Right forelimb (tissue), 1 donor: ENCODE results near the gene CFAP58.

Source experiments
- DNase-seq: peaks from one replicate; pipeline ENCODE4 v3.0.0-alpha.2; 2018

CFAP58 gene

DNA sequence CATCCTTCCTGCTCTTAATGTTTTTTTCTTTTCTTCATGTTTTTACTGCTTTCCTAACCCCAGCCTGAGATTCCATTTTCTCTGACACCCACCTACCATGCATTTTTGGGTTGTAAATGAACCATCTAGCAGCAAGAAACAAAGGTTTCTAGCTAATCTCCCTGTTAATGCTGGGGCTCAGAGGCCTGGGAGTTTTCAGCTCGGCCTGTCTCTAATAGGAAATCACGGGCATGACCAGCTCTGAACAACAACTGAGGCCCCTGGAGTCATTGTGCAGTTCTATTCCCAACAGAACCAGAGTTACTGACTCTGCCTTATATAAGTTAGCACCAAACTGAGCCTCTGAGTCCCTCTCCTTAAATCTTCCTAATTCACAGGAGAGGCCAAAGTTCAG is 134.8 kb downstream of the CFAP58 start:
- DNase-seq, result no peak

DNA sequence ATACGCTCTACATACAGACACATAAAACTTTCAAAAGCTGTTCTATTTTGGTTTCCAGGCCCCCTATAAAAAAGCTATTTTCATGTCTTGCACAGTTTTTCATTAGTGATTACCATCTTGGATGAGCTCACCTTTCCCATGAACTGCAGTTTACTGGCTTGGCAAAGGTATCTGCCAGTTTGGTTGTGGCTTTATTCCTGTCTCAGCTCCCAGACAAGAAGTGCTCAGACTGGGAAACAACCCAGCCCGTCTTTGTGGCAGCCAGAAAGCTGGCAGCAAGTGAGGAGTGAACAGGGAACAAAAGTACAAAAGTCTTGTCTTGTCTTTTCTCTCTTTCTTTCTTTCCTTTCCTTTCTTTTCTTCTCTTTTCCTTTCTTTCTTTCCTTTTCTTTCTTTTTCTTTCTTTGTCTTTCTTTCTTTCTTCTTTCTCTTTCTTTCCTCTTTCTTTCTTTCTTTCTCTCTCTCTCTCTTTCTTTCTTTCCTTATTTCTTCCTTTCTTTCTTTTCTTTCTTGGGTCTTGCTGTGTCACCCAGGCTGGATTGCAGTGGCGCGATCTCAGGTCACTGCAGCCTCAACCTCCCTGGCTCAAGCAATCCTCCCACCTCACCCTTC is 138.8 kb downstream of the CFAP58 start:
- DNase-seq, result no peak

DNA sequence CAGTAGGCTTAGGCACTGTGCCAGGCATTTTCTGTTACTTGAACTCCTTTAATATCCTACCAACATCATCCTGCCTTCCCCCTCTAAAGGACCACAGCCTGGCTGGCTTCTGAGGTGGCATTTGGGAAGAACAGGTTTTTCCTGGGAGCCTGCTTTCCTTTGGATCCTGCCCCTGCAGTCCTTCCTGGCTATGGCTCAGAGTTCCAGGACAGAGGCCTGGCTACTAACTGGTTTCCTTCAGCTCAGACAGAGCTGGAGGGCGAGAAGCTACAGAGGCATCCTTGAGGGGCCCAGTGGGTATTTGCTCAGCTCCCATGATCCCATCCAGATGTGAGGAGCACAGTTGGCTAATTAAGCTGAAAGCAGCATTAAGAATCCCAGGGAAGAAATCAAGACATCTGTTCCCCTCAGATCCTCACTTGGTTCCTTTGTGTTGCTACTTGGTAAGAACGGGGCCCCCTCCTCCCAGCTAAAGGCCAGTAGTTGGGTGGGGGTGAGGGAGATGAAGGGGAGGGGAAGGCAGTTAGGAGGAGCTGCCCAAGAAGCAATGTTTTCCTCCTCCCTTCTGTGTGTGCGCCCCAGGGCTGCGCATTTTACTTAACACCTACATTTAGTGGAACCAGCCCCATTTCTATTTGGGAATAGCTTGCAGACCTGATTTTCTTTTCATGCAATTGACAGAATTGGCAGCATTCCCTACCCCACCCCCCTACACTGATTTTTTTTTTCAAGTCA is 144.9 kb downstream of the CFAP58 start:
- DNase-seq, result no peak

DNA sequence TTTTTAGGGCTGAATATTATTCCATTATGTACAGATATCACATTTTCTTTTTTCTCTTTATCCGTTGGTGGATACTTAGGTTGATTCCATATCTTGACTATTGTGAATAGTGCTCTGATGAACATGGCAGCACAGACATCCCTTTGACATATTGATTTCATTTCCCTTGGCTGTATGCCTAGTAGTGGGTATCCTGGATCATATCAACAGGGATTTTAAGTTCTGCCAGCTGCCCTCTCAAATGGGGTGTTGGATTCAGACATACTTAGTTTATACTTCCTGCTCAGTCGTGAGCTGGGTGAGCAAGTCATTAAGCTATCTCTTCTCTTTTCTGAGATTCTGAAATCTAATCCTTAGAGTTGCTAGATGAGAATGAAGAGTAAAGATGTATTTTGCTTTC is 147.8 kb downstream of the CFAP58 start:
- DNase-seq, result no peak

DNA sequence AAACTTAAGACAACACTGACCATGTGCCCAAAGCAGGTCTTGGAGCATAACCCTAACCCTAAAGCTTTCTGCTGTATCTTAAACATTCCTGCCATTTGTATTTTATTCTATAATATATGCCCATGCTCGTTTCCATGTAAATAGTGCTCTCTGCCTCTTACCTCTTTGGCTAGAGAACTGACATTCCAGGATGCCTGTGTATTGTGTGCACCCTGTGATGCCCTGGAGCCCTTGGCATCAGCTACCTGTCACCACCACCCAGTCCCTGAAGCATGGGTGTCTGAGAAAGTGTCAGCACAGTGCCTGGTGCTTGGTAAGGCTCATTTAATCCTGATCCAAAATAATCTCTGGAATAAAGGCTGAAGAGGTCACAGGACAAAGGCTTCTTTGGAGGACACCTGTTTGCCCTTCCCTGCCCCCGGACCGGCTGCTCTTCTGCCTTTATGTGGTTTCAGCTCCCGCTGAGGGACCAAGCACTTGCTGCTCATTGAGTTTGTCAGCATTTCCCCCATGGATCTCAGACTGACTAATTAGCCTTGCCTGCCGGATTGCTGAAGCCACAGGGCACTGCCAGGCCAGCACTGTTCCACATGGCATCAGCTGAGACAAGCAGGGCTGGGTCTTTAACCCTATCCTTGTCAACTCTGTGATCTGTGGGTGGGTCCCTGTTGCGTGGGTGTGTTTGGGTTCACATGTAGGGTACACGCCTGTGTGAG is 148.4 kb downstream of the CFAP58 start:
- DNase-seq, result no peak

DNA sequence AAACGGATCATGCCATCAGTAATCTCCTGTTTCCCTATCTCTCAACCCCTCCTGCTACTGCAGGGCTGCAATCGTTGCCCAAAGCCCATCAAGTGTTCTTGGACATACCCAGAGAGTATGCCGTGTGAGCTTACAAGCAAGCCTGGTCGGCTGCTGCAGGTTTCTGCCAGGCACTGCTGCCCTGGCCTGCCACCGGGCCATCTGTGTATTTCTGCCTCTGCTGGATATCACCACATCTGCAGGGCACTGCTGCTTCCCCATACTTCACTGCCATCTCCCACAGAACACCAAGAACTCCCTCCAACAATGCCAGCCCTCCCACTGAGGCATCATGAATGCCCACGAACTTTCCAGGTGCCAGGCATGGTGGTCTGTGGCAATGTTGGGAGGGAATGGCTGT is 149.3 kb downstream of the CFAP58 start:
- DNase-seq, result no peak
